Mesenchymal stem cell (in vitro differentiated cells and primary cell): ENCODE data around the gene RNF11.

Experiments used
- DNase-seq: peaks from one replicate; pipeline ENCODE4 v3.0.0-alpha.2; 2013
- H2AFZ ChIP-seq: one replicate; pipeline ENCODE4 v1.6.1; 2013; ENCODE audit warnings: low read depth, mild to moderate bottlenecking, control low read depth, inconsistent platforms, low read length, moderate library complexity
- H2AK5ac ChIP-seq: 2 replicates; pipeline ENCODE4 v1.6.1; 2013; ENCODE audit warnings: low read length, moderate library complexity, mild to moderate bottlenecking, inconsistent platforms; ENCODE audit not compliant: severe bottlenecking
- H2BK120ac ChIP-seq: one replicate; pipeline ENCODE4 v1.6.1; 2013; ENCODE audit warnings: low read depth, mild to moderate bottlenecking, inconsistent platforms, low read length, moderate library complexity
- H2BK12ac ChIP-seq, 2 experiments: one replicate each; pipeline ENCODE4 v1.6.1; 2013; ENCODE audit warnings: inconsistent platforms in 2 of 2, low read length in 2 of 2, mild to moderate bottlenecking in 2 of 2, moderate library complexity in 2 of 2, control low read depth in 1 of 2
- H2BK15ac ChIP-seq: one replicate; pipeline ENCODE4 v1.6.1; 2013; ENCODE audit warnings: mild to moderate bottlenecking, low read depth, inconsistent platforms; ENCODE audit not compliant: poor library complexity, severe bottlenecking
- H2BK5ac ChIP-seq: 2 replicates; pipeline ENCODE4 v1.6.1; 2013; ENCODE audit warnings: low read depth, mild to moderate bottlenecking, low read length, control low read depth, inconsistent platforms; ENCODE audit not compliant: poor library complexity, severe bottlenecking
- H3K14ac ChIP-seq, 2 experiments: one replicate each; pipeline ENCODE4 v1.6.1; 2013; ENCODE audit warnings: inconsistent platforms in 2 of 2, low read length in 2 of 2, control low read depth in 1 of 2, mild to moderate bottlenecking in 1 of 2, moderate library complexity in 1 of 2
- H3K18ac ChIP-seq, 2 experiments: one replicate each; pipeline ENCODE4 v1.6.1; 2013; ENCODE audit warnings: inconsistent platforms in 2 of 2, low read length in 2 of 2, control low read depth in 1 of 2, low read depth in 1 of 2, mild to moderate bottlenecking in 1 of 2
- H3K23ac ChIP-seq, 2 experiments: one replicate each; pipeline ENCODE4 v1.6.1; 2013; ENCODE audit warnings: inconsistent platforms in 2 of 2, low read length in 2 of 2, mild to moderate bottlenecking in 2 of 2, moderate library complexity in 2 of 2, control low read depth in 1 of 2
- H3K27ac ChIP-seq: 2 replicates; pipeline ENCODE4 v1.5.1; 2013; ENCODE audit warnings: mild to moderate bottlenecking, moderate library complexity, low read length, control low read depth, inconsistent platforms; ENCODE audit not compliant: poor library complexity, severe bottlenecking
- H3K27me3 ChIP-seq, 2 experiments: 2 replicates each; pipeline versions ENCODE4 v1.6.1 to v1.7.0; 2013; ENCODE audit warnings: low read length in 2 of 2, mild to moderate bottlenecking in 2 of 2, moderate library complexity in 2 of 2, control low read depth in 1 of 2, inconsistent platforms in 1 of 2; ENCODE audit not compliant: control insufficient read depth in 1 of 2, insufficient read depth in 1 of 2
- H3K36me3 ChIP-seq, 2 experiments: 2 replicates each; pipeline versions ENCODE4 v1.6.1 to v1.7.0; 2013; ENCODE audit warnings: low read length in 2 of 2, control low read depth in 1 of 2, inconsistent platforms in 1 of 2, low read depth in 1 of 2, mild to moderate bottlenecking in 1 of 2; ENCODE audit not compliant: insufficient read depth in 2 of 2, control insufficient read depth in 1 of 2
- H3K4ac ChIP-seq, 2 experiments: one replicate each; pipeline ENCODE4 v1.6.1; 2013; ENCODE audit warnings: inconsistent platforms in 2 of 2, low read length in 2 of 2, mild to moderate bottlenecking in 2 of 2, moderate library complexity in 2 of 2, control low read depth in 1 of 2, low read depth in 1 of 2
- H3K4me1 ChIP-seq: 2 replicates; pipeline ENCODE4 v1.6.1; 2013; ENCODE audit warnings: low read depth, low read length, control low read depth; ENCODE audit not compliant: control insufficient read depth, insufficient read depth
- H3K4me2 ChIP-seq: 2 replicates; pipeline ENCODE4 v1.6.1; 2013; ENCODE audit warnings: low read length, mild to moderate bottlenecking, inconsistent platforms; ENCODE audit not compliant: poor library complexity, severe bottlenecking
- H3K4me3 ChIP-seq, 2 experiments: 2 replicates each; pipeline versions ENCODE4 v1.5.1 to v1.7.0; 2013; ENCODE audit warnings: low read length in 2 of 2, mild to moderate bottlenecking in 2 of 2, control low read depth in 1 of 2, low read depth in 1 of 2; ENCODE audit not compliant: insufficient read depth in 1 of 2
- H3K79me1 ChIP-seq: replicated peaks from 2 replicates; pipeline ENCODE4 v1.6.1; 2013; ENCODE audit warnings: mild to moderate bottlenecking, control low read depth, low read length, inconsistent platforms; ENCODE audit not compliant: poor library complexity, severe bottlenecking
- H3K9ac ChIP-seq: 2 replicates; pipeline ENCODE4 v1.7.0; 2013; ENCODE audit warnings: mild to moderate bottlenecking, low read length, moderate library complexity
- H3K9me3 ChIP-seq: 2 replicates; pipeline ENCODE4 v1.7.0; 2013; ENCODE audit warnings: mild to moderate bottlenecking, low read length; ENCODE audit not compliant: control insufficient read depth
- H4K8ac ChIP-seq: one replicate; pipeline ENCODE4 v1.6.1; 2013; ENCODE audit warnings: inconsistent platforms, mild to moderate bottlenecking, low read length, moderate library complexity
- H4K91ac ChIP-seq: one replicate; pipeline ENCODE4 v1.6.1; 2013; ENCODE audit warnings: mild to moderate bottlenecking, low read length, inconsistent platforms
- WGBS: methylation state at CpG from one replicate; pipeline ENCODE4 v1.1.7; 2013; ENCODE audit warnings: mixed read lengths; 5-methylcytosine and 5-hydroxymethylcytosine counted together

Gene RNF11

GRCh38 chr1:51290489-51290847 lies 54.4 kb downstream of the RNF11 start:
- Histone ChIP-seq H4K91ac (no peak overlapping the region), H3K79me1 (peaks cover 1% of the 10 kb centered on the region), H3K4me3 (no peak overlapping the region), H3K9me3 (no peaks in the 10 kb centered on the region), H2AK5ac (no peak overlapping the region), H3K27ac (no peak overlapping the region), H3K9ac (no peak overlapping the region), H3K14ac (no peak overlapping the region), H3K4me1 (no peaks in the 10 kb centered on the region), H4K8ac (no peak overlapping the region), H2BK5ac (no peak overlapping the region), H3K4me2 (no peak overlapping the region), H3K36me3 (peaks cover 0 to 17% of the 10 kb centered on the region in 2 experiments), H3K18ac (no peak overlapping the region), H3K27me3 (no peaks in the 10 kb centered on the region), H2BK120ac (no peak overlapping the region), H2AFZ (no peak overlapping the region), H2BK15ac (no peak overlapping the region), H3K23ac (no peak overlapping the region), H3K4ac (no peak overlapping the region), H2BK12ac (no peak overlapping the region)
- no peak for DNase-seq
- 98% methylated on average over 5 of the region's 5 CpGs for WGBS

DNA sequence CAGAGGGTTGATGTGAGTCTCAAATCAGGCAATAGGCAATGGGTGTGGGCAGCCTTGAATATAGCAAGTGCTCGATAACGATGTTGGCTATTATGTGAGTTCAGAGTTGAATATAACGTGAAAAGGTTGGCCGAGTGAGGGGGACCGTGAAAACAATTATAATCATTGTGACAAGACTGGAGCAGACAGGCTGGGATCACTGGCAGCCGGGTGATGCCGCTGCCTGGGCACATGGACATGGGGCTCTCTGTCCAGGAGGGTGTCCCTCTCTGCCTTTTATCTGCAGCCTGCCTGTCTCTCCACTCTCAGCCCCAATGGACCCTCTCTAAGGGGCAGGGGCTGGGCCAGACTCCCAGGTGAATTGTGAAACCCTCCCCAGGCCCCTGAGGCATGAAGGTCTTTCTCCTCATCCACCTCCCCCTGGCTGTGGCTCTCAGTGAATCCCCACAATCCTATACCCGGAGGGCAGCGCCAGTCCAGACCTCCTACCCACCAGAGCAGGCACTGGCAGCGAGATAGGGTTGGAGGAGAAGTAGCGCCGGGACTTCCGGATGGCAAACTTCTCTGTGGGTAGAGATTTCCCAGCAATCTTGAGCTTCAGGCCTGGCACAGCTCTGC lies 57.9 kb downstream of the RNF11 start:
- 97% methylated on average over 11 of the region's 13 CpGs for WGBS
- no peak overlapping the region for H3K18ac ChIP-seq

GRCh38 chr1:51294566-51295184 lies 58.6 kb downstream of the RNF11 start:
- Histone ChIP-seq H3K18ac (no peak overlapping the region), H2BK5ac (no peak overlapping the region), H3K27ac (no peak overlapping the region), H3K14ac (no peak overlapping the region), H3K79me1 (no peaks in the 10 kb centered on the region), H3K23ac (no peak overlapping the region), H3K9me3 (no peaks in the 10 kb centered on the region), H3K4ac (no peak overlapping the region), H2AK5ac (no peak overlapping the region), H3K4me2 (no peak overlapping the region), H3K36me3 (peaks cover 0 to 5% of the 10 kb centered on the region in 2 experiments), H2AFZ (no peak overlapping the region), H4K91ac (no peak overlapping the region), H3K9ac (no peak overlapping the region), H3K4me1 (peaks cover 10% of the 10 kb centered on the region), H4K8ac (no peak overlapping the region), H2BK12ac (no peak overlapping the region), H3K27me3 (no peaks in the 10 kb centered on the region), H2BK120ac (no peak overlapping the region), H2BK15ac (no peak overlapping the region), H3K4me3 (no peak overlapping the region)
- DNase-seq = no peak
- 94% methylated on average over 11 of the region's 11 CpGs for WGBS

More for the DNA sequence above, 57.9 kb downstream of the RNF11 start:
- no peak overlapping the region for H3K27ac ChIP-seq
- no peaks in the 10 kb centered on the region for H3K79me1 ChIP-seq
- H2BK12ac ChIP-seq = no peak overlapping the region
- H2AK5ac ChIP-seq = no peak overlapping the region
- no peak overlapping the region for H4K91ac ChIP-seq
- H3K27me3 ChIP-seq = no peaks in the 10 kb centered on the region
- no peaks in the 10 kb centered on the region for H3K9me3 ChIP-seq
- DNase-seq = no peak
- H3K9ac ChIP-seq = no peak overlapping the region
- no peak overlapping the region for H3K4me3 ChIP-seq
- H3K4me2 ChIP-seq = no peak overlapping the region
- H4K8ac ChIP-seq = no peak overlapping the region
- H3K4me1 ChIP-seq = peaks cover 10% of the 10 kb centered on the region
- H2AFZ ChIP-seq = no peak overlapping the region
- H3K14ac ChIP-seq = no peak overlapping the region
- no peak overlapping the region for H2BK15ac ChIP-seq
- no peak overlapping the region for H2BK5ac ChIP-seq
- H3K36me3 ChIP-seq = peaks cover 0 to 8% of the 10 kb centered on the region in 2 experiments
- no peak overlapping the region for H3K23ac ChIP-seq
- no peak overlapping the region for H3K4ac ChIP-seq
- no peak overlapping the region for H2BK120ac ChIP-seq

DNA sequence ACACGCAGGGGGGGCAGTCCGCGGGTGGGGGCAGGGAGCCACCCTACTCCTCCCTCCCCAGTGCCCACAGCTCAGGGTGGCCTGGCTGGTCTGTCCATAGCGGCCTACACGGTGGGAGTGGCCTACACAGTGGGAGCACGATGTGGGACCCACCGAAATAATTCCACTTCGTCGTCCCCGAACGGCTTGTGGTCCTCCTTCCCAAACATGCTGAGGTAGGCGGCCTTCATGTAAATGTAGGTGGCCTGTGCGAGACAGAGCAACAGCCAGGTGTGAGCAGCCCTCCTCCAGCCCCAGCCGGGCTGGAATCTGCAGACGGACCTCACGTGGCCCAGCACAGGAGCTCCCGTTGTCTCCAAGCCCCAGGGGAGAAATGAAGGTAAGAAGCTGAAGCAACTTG lies 59.9 kb downstream of the RNF11 start:
- H3K14ac ChIP-seq = no peak overlapping the region
- DNase-seq = no peak
- 89% methylated on average over 16 of the region's 17 CpGs for WGBS

More for the DNA sequence above, 59.9 kb downstream of the RNF11 start:
- H3K9me3 ChIP-seq = no peaks in the 10 kb centered on the region
- H2BK5ac ChIP-seq = no peak overlapping the region
- no peak overlapping the region for H3K4me3 ChIP-seq
- no peak overlapping the region for H3K4me2 ChIP-seq
- no peaks in the 10 kb centered on the region for H3K27me3 ChIP-seq
- H2BK15ac ChIP-seq = no peak overlapping the region
- H3K36me3 ChIP-seq = no peaks in the 10 kb centered on the region
- H3K4me1 ChIP-seq = peaks cover 10% of the 10 kb centered on the region
- no peak overlapping the region for H3K9ac ChIP-seq
- H3K79me1 ChIP-seq = no peaks in the 10 kb centered on the region
- H2BK12ac ChIP-seq = no peak overlapping the region
- no peak overlapping the region for H3K18ac ChIP-seq
- no peak overlapping the region for H4K91ac ChIP-seq
- H4K8ac ChIP-seq = no peak overlapping the region
- H2BK120ac ChIP-seq = no peak overlapping the region
- no peak overlapping the region for H3K4ac ChIP-seq
- no peak overlapping the region for H2AK5ac ChIP-seq
- H2AFZ ChIP-seq = no peak overlapping the region
- no peak overlapping the region for H3K23ac ChIP-seq
- H3K27ac ChIP-seq = no peak overlapping the region
